Left lung (tissue), 10 donors: ENCODE results near the gene KDM3B. TPM values are rescaled to one million over a fixed set of nuclear protein-coding genes. Genes with fewer than 3 reads are reported as not detected.

Source experiments
- ATAC-seq: fragments of 200-7000 bp; cut with Tn5 transposase; one replicate; pipeline ENCODE4 v1.9.1; 2020; ENCODE audit warnings: moderate library complexity
- DNase-seq, 4 donors: peaks; one replicate each; pipeline ENCODE4 v3.0.0-alpha.2; 2013 to 2020
- H3K27ac ChIP-seq, 2 donors: fragments of 200-600 bp; sonication (generic) in 1 of 2; one replicate each; pipeline versions ENCODE4 v1.5.0 to v1.8.0; 2020 to 2021
- H3K27me3 ChIP-seq, 2 donors: fragments of 200-600 bp; sonication (generic) in 1 of 2; one replicate each; pipeline versions ENCODE4 v1.5.0 to v1.8.0; 2020 to 2021
- H3K36me3 ChIP-seq, 2 donors: fragments of 200-600 bp; sonication (generic) in 1 of 2; one replicate each; pipeline versions ENCODE4 v1.5.0 to v1.8.0; 2020 to 2021
- H3K4me1 ChIP-seq, 2 donors: fragments of 200-600 bp; one replicate each; pipeline ENCODE4 v1.8.0; 2021
- H3K4me3 ChIP-seq, 2 donors: fragments of 200-600 bp; sonication (generic) in 1 of 2; one replicate each; pipeline versions ENCODE4 v1.5.0 to v1.8.0; 2020 to 2021; ENCODE audit warnings: mild to moderate bottlenecking in 1 of 2
- H3K9me3 ChIP-seq, 2 donors: fragments of 200-600 bp; sonication (generic) in 1 of 2; one replicate each; pipeline versions ENCODE4 v1.5.0 to v1.8.0; 2020 to 2021
- intact Hi-C, 2 donors: fragments of 100-400 bp; cut with DNase I; formaldehyde crosslinking; loops; one replicate each; pipeline versions ENCODE4 v1.11.2 to v1.14.2; 2022
- polyA plus RNA-seq, 6 donors: library from polyadenylated mRNA; unstranded; fragments of 120-200 nt; gene quantifications; one replicate each; pipeline ENCODE4 v1.2.1, GENCODE V29; 2013; ENCODE audit not compliant: insufficient read length in 6 of 6
- total RNA-seq, 2 donors: library from RNA; stranded (reverse); fragmentation: NEBNext Ultra II Directional; extraction: Animal tissue kit (Norgen Biotek cat#: 25700); gene quantifications; one replicate each; pipeline ENCODE4 v1.2.1, GENCODE V29; 2021
- TF ChIP-seq, protein P1 (sequence below), 2 donors: fragments of 200-600 bp; sonication (generic) in 1 of 2; IDR thresholded peaks; one replicate each; pipeline versions ENCODE4 v1.5.0 to v1.8.0; 2021; ENCODE audit warnings: antibody characterized with exemption in 2 of 2
- donor health status: DM: no; HTN: yes; CAD: no.
- donor health status: DM: no; HTN: no; CAD: no.

Gene KDM3B
- total and polyA plus RNA-seq, 8 donors, result 47.5 to 96.3 (median 79.5) TPM

GRCh38 chr5:138438724-138439476 is 86.4 kb downstream of the KDM3B start, which contains the start of gene REEP2:
REEP2 (plus strand) TSS chr5:138439057; CDS start chr5:138439209, 152 bp downstream.
- Histone ChIP-seq H3K27ac (no peak within 1 kb of the TSS), H3K9me3 (no peaks in the 10 kb centered on the region), H3K4me3 (peak within 1 kb of the TSS; percentile 17), H3K4me1 (peaks cover 6 to 14% of the 10 kb centered on the region in 2 donors), H3K36me3 (peaks cover 0 to 34% of the 10 kb centered on the region in 2 donors), H3K27me3 (peaks cover 0 to 29% of the 10 kb centered on the region in 2 donors)
- TF ChIP-seq, protein P1, sequence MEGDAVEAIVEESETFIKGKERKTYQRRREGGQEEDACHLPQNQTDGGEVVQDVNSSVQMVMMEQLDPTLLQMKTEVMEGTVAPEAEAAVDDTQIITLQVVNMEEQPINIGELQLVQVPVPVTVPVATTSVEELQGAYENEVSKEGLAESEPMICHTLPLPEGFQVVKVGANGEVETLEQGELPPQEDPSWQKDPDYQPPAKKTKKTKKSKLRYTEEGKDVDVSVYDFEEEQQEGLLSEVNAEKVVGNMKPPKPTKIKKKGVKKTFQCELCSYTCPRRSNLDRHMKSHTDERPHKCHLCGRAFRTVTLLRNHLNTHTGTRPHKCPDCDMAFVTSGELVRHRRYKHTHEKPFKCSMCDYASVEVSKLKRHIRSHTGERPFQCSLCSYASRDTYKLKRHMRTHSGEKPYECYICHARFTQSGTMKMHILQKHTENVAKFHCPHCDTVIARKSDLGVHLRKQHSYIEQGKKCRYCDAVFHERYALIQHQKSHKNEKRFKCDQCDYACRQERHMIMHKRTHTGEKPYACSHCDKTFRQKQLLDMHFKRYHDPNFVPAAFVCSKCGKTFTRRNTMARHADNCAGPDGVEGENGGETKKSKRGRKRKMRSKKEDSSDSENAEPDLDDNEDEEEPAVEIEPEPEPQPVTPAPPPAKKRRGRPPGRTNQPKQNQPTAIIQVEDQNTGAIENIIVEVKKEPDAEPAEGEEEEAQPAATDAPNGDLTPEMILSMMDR (IDR thresholded peaks at IDR 0.05), result no peak
- ATAC-seq (peak; percentile 80), DNase-seq (peak in 2 of 4 donors; percentile 44 to 86)
- intact Hi-C loops, result no loop called here

DNA sequence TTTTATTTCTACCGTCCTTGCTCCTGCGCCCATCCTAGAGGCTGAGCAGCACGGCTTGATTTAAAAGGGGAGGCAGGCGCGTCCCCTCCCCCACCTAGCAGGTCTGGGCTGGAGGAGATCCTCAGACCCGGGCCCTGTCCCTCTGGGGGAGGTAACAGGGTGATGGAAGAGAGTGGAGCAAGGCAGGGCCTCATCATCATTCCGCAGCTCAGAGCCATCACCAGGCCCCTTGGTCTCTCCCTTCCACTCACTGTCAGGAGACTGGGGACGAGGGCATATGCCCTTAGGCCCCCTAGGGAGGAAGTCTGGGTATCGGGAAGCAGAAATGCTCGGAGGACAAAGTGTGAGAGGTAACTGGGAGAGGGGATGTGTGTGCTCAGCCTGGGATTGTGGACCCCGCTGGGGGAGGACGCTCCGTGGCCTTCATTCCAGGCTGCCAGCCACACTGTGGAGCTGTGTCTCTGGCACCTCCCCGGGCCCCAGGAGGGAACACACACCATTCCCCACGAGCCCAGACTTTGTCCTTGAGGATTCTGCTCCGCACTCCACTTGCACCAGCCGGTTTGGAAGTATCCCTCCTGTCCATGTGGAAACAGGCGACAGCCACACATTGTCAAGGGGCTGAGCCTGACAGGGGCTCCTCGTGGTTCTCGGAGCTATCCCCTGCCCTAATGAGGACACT is 87.1 kb downstream of the KDM3B start:
- no peak for ATAC-seq
- Histone ChIP-seq H3K27me3 (peaks cover 0 to 29% of the 10 kb centered on the region in 2 donors), H3K4me3 (peak overlapping the region in 1 of 2 donors; percentile 17), H3K4me1 (peaks cover 6 to 14% of the 10 kb centered on the region in 2 donors), H3K27ac (no peak overlapping the region), H3K9me3 (no peaks in the 10 kb centered on the region), H3K36me3 (peaks cover 0 to 27% of the 10 kb centered on the region in 2 donors)
- DNase-seq, result no peak
- intact Hi-C loops, result no loop called here
- TF ChIP-seq, protein P1 (IDR thresholded peaks at IDR 0.05), result no peak

DNA sequence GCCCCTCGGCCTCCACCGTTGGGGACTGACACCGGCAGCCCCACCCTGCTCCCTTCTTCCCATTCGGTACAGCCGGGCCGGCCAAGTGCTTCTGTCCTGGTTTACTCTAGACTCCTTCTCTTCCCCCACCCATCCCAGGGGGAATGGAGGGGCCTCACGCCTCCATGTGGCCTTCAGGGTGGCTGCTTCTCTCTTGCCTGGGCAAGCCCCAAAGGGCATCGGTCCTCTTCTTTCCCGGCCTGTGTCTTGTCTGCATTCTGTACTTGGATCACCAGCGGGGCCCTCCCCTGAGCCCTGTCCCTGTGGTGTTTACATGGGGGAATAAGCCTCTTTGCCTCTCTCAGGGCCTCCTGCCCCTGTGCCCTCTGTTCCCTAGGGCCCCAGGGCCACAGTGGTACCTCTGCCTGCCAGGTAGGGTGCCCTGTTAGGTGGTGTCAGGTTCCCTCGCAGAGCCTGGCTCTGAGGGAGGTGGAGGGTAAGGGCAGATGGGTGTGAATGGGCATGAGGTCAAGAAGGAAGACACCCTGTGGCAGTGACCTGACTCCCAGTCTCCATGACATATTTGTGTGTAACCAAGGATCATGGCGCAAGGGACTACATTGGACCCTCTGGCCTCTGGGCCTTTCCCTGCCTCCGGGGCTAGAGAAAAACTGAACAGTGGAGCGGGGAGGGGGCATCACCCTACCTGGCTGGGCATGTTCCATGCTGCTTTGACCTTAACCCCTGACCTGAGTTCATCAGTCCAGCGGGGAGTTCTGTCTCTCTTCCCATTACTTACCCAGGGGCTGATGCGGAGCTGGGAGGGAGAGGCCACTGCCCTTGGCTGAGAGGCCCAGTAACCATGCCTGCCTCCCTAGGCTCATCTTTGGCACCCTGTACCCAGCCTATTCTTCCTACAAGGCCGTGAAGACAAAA is 87.9 kb downstream of the KDM3B start:
- TF ChIP-seq, protein P1 (IDR thresholded peaks at IDR 0.05), result no peak
- no peak overlapping the region for H3K27ac ChIP-seq
- DNase-seq (no peak), ATAC-seq (no peak)
- peaks cover 6 to 14% of the 10 kb centered on the region in 2 donors for H3K4me1 ChIP-seq
- no peaks in the 10 kb centered on the region for H3K9me3 ChIP-seq
- no peak overlapping the region for H3K4me3 ChIP-seq
- H3K36me3 ChIP-seq, result peaks cover 0 to 19% of the 10 kb centered on the region in 2 donors
- peaks cover 0 to 29% of the 10 kb centered on the region in 2 donors for H3K27me3 ChIP-seq
- intact Hi-C loops, result no loop called here

- Histone ChIP-seq H3K4me1 (peaks cover 6 to 14% of the 10 kb centered on the region in 2 donors), H3K36me3 (peaks cover 0 to 11% of the 10 kb centered on the region in 2 donors), H3K9me3 (no peaks in the 10 kb centered on the region), H3K27me3 (peaks cover 0 to 29% of the 10 kb centered on the region in 2 donors), H3K27ac (no peak overlapping the region), H3K4me3 (no peak overlapping the region)
- DNase-seq (no peak), ATAC-seq (no peak)
- TF ChIP-seq, protein P1 (IDR thresholded peaks at IDR 0.05), result no peak
- intact Hi-C loops, result no loop called here
Observed at GRCh38 chr5:138441221-138441620, 88.7 kb downstream of the KDM3B start.
